Measurements from ENCODE around the gene MS4A10. TPM values are rescaled to one million over a fixed set of nuclear protein-coding genes. Genes with fewer than 3 reads are reported as not detected.

The MS4A10 gene
- total and polyA plus RNA-seq, 4 donors: not detected

DNA sequence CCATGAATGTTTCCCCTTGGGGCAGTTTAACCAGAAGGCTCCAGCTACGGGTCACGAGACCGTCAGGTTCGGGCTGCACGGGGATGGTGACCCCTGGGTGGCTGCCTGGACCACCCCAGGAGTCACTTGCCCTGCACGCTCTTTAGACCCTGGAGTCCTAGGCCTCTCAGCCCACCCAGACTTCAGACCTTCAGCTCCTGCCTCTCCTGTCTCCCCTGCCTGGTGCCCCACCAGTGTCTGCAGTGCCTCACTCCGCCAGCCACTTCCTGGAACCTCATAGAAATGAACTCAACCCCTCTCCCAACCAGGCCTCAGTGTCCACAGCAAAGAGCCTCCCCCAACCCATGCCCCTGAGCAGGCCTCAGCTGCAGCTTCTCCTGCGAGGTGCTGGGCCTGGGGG lies 12.5 kb upstream of the MS4A10 start (continued):
- TF ChIP-seq, protein P1, sequence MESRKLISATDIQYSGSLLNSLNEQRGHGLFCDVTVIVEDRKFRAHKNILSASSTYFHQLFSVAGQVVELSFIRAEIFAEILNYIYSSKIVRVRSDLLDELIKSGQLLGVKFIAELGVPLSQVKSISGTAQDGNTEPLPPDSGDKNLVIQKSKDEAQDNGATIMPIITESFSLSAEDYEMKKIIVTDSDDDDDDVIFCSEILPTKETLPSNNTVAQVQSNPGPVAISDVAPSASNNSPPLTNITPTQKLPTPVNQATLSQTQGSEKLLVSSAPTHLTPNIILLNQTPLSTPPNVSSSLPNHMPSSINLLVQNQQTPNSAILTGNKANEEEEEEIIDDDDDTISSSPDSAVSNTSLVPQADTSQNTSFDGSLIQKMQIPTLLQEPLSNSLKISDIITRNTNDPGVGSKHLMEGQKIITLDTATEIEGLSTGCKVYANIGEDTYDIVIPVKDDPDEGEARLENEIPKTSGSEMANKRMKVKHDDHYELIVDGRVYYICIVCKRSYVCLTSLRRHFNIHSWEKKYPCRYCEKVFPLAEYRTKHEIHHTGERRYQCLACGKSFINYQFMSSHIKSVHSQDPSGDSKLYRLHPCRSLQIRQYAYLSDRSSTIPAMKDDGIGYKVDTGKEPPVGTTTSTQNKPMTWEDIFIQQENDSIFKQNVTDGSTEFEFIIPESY (IDR thresholded peaks at IDR 0.05): no peak
- TF ChIP-seq YY1 (IDR thresholded peaks at IDR 0.05): no peak
- no peak for TF ChIP-seq MAX (IDR thresholded peaks at IDR 0.05)
- TF ChIP-seq SP1 (IDR thresholded peaks at IDR 0.05): no peak
- no peak for TF ChIP-seq CTCF (IDR thresholded peaks at IDR 0.05; ENCODE audit: low read depth, low read length, missing input control)

DNA sequence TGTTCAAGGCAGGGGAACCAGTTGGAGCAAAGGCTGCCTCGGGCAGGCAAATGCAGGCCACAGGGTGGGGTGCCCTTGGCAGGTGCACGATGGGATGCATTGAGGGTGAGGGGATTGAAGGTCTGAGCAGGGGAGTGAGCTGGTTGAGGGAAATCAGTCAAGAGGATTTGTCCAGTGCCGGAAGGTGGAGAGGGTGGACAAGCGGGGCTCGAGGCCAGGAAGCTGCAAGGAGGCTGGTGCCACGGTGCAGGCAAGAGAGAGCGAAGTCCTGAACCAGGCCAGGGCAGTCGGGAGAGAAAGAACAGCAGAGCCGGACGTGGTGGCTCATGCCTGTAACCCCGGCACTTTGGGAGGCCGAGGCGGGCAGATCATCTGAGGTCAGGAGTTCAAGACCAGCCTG lies 10.4 kb upstream of the MS4A10 start:
- Histone ChIP-seq H3K4me1 (ENCODE audit: control insufficient read depth in 4 of 4, insufficient read depth in 4 of 4, low read length in 3 of 4) (no peaks in the 10 kb centered on the region), H3K27me3 (ENCODE audit: control insufficient read depth in 4 of 4, insufficient read depth in 4 of 4, low read length in 3 of 4) (no peaks in the 10 kb centered on the region), H3K9ac (ENCODE audit: low read depth in 1 of 2, low read length in 2 of 2) (no peak overlapping the region), H3K9me3 (ENCODE audit: control insufficient read depth in 4 of 4, low read length in 3 of 4) (no peaks in the 10 kb centered on the region), H3K27ac (ENCODE audit: low read depth in 1 of 2, low read length in 2 of 2) (no peak overlapping the region), H3K36me3 (ENCODE audit: control insufficient read depth in 4 of 4, insufficient read depth in 3 of 4, low read depth in 1 of 4, low read length in 3 of 4) (no peaks in the 10 kb centered on the region), H3K4me3 (ENCODE audit: low read depth in 1 of 3, low read length in 3 of 3) (no peak overlapping the region)
- DNase-seq (ENCODE audit: low spot score): no peak
- no peak for TF ChIP-seq HNF4G (IDR thresholded peaks at IDR 0.05)
- TF ChIP-seq, protein P2, sequence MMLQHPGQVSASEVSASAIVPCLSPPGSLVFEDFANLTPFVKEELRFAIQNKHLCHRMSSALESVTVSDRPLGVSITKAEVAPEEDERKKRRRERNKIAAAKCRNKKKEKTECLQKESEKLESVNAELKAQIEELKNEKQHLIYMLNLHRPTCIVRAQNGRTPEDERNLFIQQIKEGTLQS (IDR thresholded peaks at IDR 0.05): no peak
- TF ChIP-seq FOXA1 (IDR thresholded peaks at IDR 0.05): no peak
- no peak for TF ChIP-seq JUND (IDR thresholded peaks at IDR 0.05)
- TF ChIP-seq NR2F2 (IDR thresholded peaks at IDR 0.05): no peak
- TF ChIP-seq, protein P1 (IDR thresholded peaks at IDR 0.05): no peak
- no peak for TF ChIP-seq RAD21 (IDR thresholded peaks at IDR 0.05)
- no peak for TF ChIP-seq TAF1 (conservative IDR thresholded peaks at IDR 0.05)
- 69% methylated on average over 13 of the region's 13 CpGs for WGBS

DNA sequence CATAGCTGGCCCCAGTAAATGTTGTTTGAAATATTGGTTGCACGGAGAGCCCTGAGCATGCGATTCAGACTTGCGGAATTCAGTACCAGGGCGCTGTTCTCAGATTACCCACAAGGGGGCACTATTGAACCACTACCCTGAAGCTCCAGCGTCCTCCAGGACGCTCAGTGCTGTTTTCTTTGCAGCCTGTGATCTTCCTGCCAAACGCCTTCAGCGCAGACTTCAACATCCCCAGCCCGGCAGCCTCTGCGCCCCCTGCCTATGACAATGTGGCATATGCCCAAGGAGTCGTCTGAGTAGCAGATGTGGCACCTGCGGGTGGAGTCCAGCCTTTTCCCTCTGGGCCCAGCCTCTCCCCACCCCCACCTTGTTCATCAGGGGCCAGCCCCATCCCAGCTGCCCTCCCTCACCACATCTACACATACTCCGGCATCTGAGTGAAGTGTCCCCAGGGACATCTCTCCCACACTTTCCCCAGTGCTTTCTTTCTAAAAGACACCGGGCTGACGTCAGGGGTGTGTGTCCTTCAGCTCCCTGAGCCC lies 9.6 kb upstream of the MS4A10 start:
- Histone ChIP-seq H3K36me3 (ENCODE audit: control insufficient read depth in 4 of 4, insufficient read depth in 3 of 4, low read depth in 1 of 4, low read length in 3 of 4) (no peaks in the 10 kb centered on the region), H3K4me1 (ENCODE audit: control insufficient read depth in 4 of 4, insufficient read depth in 4 of 4, low read length in 3 of 4) (no peaks in the 10 kb centered on the region), H3K9ac (ENCODE audit: low read depth in 1 of 2, low read length in 2 of 2) (no peak overlapping the region), H3K4me3 (ENCODE audit: low read depth in 1 of 3, low read length in 3 of 3) (no peak overlapping the region), H3K27ac (ENCODE audit: low read depth in 1 of 2, low read length in 2 of 2) (no peak overlapping the region), H3K27me3 (ENCODE audit: control insufficient read depth in 4 of 4, insufficient read depth in 4 of 4, low read length in 3 of 4) (no peaks in the 10 kb centered on the region), H3K9me3 (ENCODE audit: control insufficient read depth in 4 of 4, low read length in 3 of 4) (peaks cover 0 to 2% (median 0%) of the 10 kb centered on the region in 4 donors)
- DNase-seq (ENCODE audit: low spot score): peak; percentile 81
- TF ChIP-seq CTCF (IDR thresholded peaks at IDR 0.05; ENCODE audit: low read depth, low read length, missing input control) (peak; percentile 93), RAD21 (IDR thresholded peaks at IDR 0.05) (peak; percentile 78 to 85)
- TF ChIP-seq, protein P2 (IDR thresholded peaks at IDR 0.05): no peak
- WGBS: 20% methylated on average over 15 of the region's 15 CpGs
